ENCODE data around the gene CNTNAP4. TPM values are rescaled to one million over a fixed set of nuclear protein-coding genes. Genes with fewer than 3 reads are reported as not detected.

The CNTNAP4 gene
- total and polyA plus RNA-seq, 2 of the 13 experiments (the other 11 are each of a cell fraction or from before 2014, with no cell fraction given): not detected

DNA sequence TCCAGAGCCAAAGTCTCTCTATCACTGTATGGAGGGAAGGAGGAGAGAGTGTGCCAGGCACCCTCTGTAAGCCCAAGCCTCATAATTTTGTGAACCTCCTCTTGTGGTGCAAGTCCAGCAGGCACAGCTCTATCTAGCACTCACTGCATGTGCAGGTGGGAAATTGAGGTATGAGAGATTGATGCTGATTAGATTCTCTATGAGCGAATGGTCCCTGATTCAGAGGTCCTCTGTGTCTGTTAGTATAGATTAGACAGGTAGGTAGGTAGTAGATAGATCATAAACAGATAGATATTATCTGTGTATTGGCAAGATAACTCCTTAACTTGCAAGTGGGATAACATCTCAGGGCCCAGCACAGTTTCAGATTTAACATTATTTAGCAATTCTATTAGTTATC is 209.5 kb downstream of the CNTNAP4 start:
- Histone ChIP-seq H4K20me1 (ENCODE audit: insufficient read depth, low read length) (no peaks in the 10 kb centered on the region), H3K4me2 (ENCODE audit: low read depth, low read length) (no peak overlapping the region), H3K27me3 (ENCODE audit: control insufficient read depth in 1 of 2, insufficient read depth in 2 of 2, low read length in 2 of 2) (no peaks in the 10 kb centered on the region), H3K36me3 (replicated peaks in 1 of 2; ENCODE audit: control insufficient read depth in 1 of 2, insufficient read depth in 2 of 2, low read length in 2 of 2) (no peaks in the 10 kb centered on the region), H3K4me3 (replicated peaks in 1 of 3; ENCODE audit: insufficient read depth in 1 of 3, low read depth in 2 of 3, low read length in 3 of 3) (no peak overlapping the region), H2AFZ (ENCODE audit: low read length) (no peak overlapping the region), H3K9ac (ENCODE audit: insufficient read depth, low read depth, low read length) (no peak overlapping the region), H3K4me1 (ENCODE audit: insufficient read depth, low read length) (no peaks in the 10 kb centered on the region), H3K79me2 (ENCODE audit: insufficient read depth, low read length) (no peaks in the 10 kb centered on the region), H3K9me3 (ENCODE audit: low read length) (no peaks in the 10 kb centered on the region), H3K27ac (ENCODE audit: extremely low read length, insufficient read depth, low read length) (no peak overlapping the region)
- ATAC-seq (no peak), FAIRE-seq (no peak), DNase-seq (ENCODE audit: low spot score) (no peak)
- ChIA-PET POLR2A (no interaction called here), CTCF (ENCODE audit: low intra/inter-chr PET ratio, low total read pairs) (no interaction called here)
- intact Hi-C loops (cut with micrococcal nuclease; ENCODE audit: unreplicated experiment): no loop called here
- in situ Hi-C loops (cut with HindIII; ENCODE audit: extremely low pct_ligation_motif_present, low pct_unique_long_range_greater_than_20kb): no loop called here
- 0% methylated on average over 1 of the region's 1 CpG for WGBS (ENCODE audit: low lambda C conversion rate)
- no TSS peak for BruUV-seq (replicated peaks)
- TF ChIP-seq, protein P1, sequence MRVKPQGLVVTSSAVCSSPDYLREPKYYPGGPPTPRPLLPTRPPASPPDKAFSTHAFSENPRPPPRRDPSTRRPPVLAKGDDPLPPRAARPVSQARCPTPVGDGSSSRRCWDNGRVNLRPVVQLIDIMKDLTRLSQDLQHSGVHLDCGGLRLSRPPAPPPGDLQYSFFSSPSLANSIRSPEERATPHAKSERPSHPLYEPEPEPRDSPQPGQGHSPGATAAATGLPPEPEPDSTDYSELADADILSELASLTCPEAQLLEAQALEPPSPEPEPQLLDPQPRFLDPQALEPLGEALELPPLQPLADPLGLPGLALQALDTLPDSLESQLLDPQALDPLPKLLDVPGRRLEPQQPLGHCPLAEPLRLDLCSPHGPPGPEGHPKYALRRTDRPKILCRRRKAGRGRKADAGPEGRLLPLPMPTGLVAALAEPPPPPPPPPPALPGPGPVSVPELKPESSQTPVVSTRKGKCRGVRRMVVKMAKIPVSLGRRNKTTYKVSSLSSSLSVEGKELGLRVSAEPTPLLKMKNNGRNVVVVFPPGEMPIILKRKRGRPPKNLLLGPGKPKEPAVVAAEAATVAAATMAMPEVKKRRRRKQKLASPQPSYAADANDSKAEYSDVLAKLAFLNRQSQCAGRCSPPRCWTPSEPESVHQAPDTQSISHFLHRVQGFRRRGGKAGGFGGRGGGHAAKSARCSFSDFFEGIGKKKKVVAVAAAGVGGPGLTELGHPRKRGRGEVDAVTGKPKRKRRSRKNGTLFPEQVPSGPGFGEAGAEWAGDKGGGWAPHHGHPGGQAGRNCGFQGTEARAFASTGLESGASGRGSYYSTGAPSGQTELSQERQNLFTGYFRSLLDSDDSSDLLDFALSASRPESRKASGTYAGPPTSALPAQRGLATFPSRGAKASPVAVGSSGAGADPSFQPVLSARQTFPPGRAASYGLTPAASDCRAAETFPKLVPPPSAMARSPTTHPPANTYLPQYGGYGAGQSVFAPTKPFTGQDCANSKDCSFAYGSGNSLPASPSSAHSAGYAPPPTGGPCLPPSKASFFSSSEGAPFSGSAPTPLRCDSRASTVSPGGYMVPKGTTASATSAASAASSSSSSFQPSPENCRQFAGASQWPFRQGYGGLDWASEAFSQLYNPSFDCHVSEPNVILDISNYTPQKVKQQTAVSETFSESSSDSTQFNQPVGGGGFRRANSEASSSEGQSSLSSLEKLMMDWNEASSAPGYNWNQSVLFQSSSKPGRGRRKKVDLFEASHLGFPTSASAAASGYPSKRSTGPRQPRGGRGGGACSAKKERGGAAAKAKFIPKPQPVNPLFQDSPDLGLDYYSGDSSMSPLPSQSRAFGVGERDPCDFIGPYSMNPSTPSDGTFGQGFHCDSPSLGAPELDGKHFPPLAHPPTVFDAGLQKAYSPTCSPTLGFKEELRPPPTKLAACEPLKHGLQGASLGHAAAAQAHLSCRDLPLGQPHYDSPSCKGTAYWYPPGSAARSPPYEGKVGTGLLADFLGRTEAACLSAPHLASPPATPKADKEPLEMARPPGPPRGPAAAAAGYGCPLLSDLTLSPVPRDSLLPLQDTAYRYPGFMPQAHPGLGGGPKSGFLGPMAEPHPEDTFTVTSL (CRISPR knock-in tag; IDR thresholded peaks at IDR 0.05; ENCODE audit: borderline replicate concordance): no peak
- TF ChIP-seq, protein P2, sequence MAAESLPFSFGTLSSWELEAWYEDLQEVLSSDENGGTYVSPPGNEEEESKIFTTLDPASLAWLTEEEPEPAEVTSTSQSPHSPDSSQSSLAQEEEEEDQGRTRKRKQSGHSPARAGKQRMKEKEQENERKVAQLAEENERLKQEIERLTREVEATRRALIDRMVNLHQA (CRISPR knock-in tag; IDR thresholded peaks at IDR 0.05): no peak
- TF ChIP-seq, protein P3, sequence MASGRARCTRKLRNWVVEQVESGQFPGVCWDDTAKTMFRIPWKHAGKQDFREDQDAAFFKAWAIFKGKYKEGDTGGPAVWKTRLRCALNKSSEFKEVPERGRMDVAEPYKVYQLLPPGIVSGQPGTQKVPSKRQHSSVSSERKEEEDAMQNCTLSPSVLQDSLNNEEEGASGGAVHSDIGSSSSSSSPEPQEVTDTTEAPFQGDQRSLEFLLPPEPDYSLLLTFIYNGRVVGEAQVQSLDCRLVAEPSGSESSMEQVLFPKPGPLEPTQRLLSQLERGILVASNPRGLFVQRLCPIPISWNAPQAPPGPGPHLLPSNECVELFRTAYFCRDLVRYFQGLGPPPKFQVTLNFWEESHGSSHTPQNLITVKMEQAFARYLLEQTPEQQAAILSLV (CRISPR knock-in tag; IDR thresholded peaks at IDR 0.05; ENCODE audit: borderline replicate concordance): no peak
- TF ChIP-seq GTF3A (CRISPR knock-in tag; conservative IDR thresholded peaks at IDR 0.05): no peak
- no peak for TF ChIP-seq ZNF768 (CRISPR knock-in tag; IDR thresholded peaks at IDR 0.05)
- TF ChIP-seq ATM (IDR thresholded peaks at IDR 0.05; ENCODE audit: borderline replicate concordance): no peak
- no peak for TF ChIP-seq PLRG1 (conservative IDR thresholded peaks at IDR 0.05)
- no peak for TF ChIP-seq NFYB (CRISPR knock-in tag; IDR thresholded peaks at IDR 0.05)
- no peak for TF ChIP-seq SOX6 (IDR thresholded peaks at IDR 0.05)
- TF ChIP-seq SOX6 (CRISPR knock-in tag; IDR thresholded peaks at IDR 0.05): no peak
- TF ChIP-seq SIN3A (IDR thresholded peaks at IDR 0.05; ENCODE audit: borderline replicate concordance, low read depth, low read length): no peak

Data from HepG2 (cell line).